PC-9 (cell line): ENCODE measurements around the gene ABHD17A.

Experiments
- CTCF ChIP-seq: fragments of 200-600 bp; sonication (generic); conservative IDR thresholded peaks from 2 replicates; pipeline ENCODE4 v1.6.1; 2017; ENCODE audit warnings: mixed run types, antibody characterized with exemption, mild to moderate bottlenecking, moderate library complexity
- EZH2 ChIP-seq: fragments of 200-600 bp; sonication (generic); IDR thresholded peaks from 2 replicates; pipeline ENCODE4 v1.8.0; 2017; ENCODE audit warnings: antibody characterized with exemption, low read depth

GRCh38 chr19:1837222-1837565 lies 48.1 kb downstream of the ABHD17A start:
- TF ChIP-seq CTCF (no peak), EZH2 (no peak)
